ENCODE data around the gene SNED1. TPM values are rescaled to one million over a fixed set of nuclear protein-coding genes. Genes with fewer than 3 reads are reported as not detected.

SNED1 gene
- total and polyA plus RNA-seq, 2 experiments from 2014 or later, result 1.5 to 2.8 TPM

GRCh38 chr2:241064008-241064801 lies 65.8 kb downstream of the SNED1 start (continued):
- TF ChIP-seq EZH2phosphoT487 (IDR thresholded peaks at IDR 0.05; ENCODE audit: unreplicated experiment), result no peak
- TF ChIP-seq POLR2AphosphoS5 (IDR thresholded peaks at IDR 0.05; ENCODE audit: low read depth), result peak; percentile 37; the same call in 1 of the 2 replicates
- TF ChIP-seq STAT1 (IDR thresholded peaks at IDR 0.05; ENCODE audit: unreplicated experiment), result peak; percentile 100
- TF ChIP-seq REST (IDR thresholded peaks at IDR 0.05; ENCODE audit: unreplicated experiment), result no peak
- no peak for TF ChIP-seq ZNF331 (CRISPR knock-in tag; IDR thresholded peaks at IDR 0.05; ENCODE audit: low read depth)

- TF ChIP-seq NANOG (IDR thresholded peaks at IDR 0.05; ENCODE audit: borderline replicate concordance) (no peak), CREB1 (CRISPR knock-in tag; IDR thresholded peaks at IDR 0.05; ENCODE audit: low read depth) (no peak), ZNF331 (CRISPR knock-in tag; IDR thresholded peaks at IDR 0.05; ENCODE audit: low read depth) (no peak), EZH2 (IDR thresholded peaks at IDR 0.05; ENCODE audit: low read depth, unreplicated experiment) (no peak), POLR2AphosphoS5 (IDR thresholded peaks at IDR 0.05; ENCODE audit: low read depth) (no peak), ZNF114 (CRISPR knock-in tag; IDR thresholded peaks at IDR 0.05) (no peak), STAT1 (IDR thresholded peaks at IDR 0.05; ENCODE audit: unreplicated experiment) (no peak)
- H3K4me2 ChIP-seq, result no peak overlapping the region
- H3K27ac ChIP-seq (ENCODE audit: low read depth), result no peak overlapping the region
- no peaks in the 10 kb centered on the region for H3K79me2 ChIP-seq (replicated peaks; ENCODE audit: insufficient read depth)
- no peak overlapping the region for H3K4me3 ChIP-seq
- H2AFZ ChIP-seq, result no peak overlapping the region
- no peaks in the 10 kb centered on the region for H3K36me3 ChIP-seq (ENCODE audit: insufficient read depth)
- no peaks in the 10 kb centered on the region for H3K9me3 Mint-ChIP-seq
- H3K27ac Mint-ChIP-seq, result no peak overlapping the region
- no peaks in the 10 kb centered on the region for H3K36me3 Mint-ChIP-seq (ENCODE audit: low read depth)
- peaks cover 6% of the 10 kb centered on the region for H3K27me3 Mint-ChIP-seq (ENCODE audit: insufficient read depth, low read depth, poor library complexity)
- H3K4me1 ChIP-seq (ENCODE audit: insufficient read depth), result no peaks in the 10 kb centered on the region
- no peaks in the 10 kb centered on the region for H3K9me2 ChIP-seq (ENCODE audit: insufficient read depth)
- no peak overlapping the region for H3K4me3 Mint-ChIP-seq
- no peaks in the 10 kb centered on the region for H4K20me1 ChIP-seq (replicated peaks; ENCODE audit: insufficient read depth)
- no peaks in the 10 kb centered on the region; the same call in 2 of the 3 replicates for H3K4me1 Mint-ChIP-seq
- H3F3A ChIP-seq (replicated peaks; ENCODE audit: low read depth), result no peaks in the 10 kb centered on the region
- DNase-seq (ENCODE audit: low spot score), result no peak
- ATAC-seq, result no peak
- no peaks in the 10 kb centered on the region for H3K27me3 ChIP-seq (ENCODE audit: insufficient read depth)
These were observed 66.5 kb downstream of the SNED1 start for GRCh38 chr2:241064802-241065354.

Measured in GM23338 (cell line).